K562 (cell line): ENCODE data around the gene MAZ. TPM values are rescaled to one million over a fixed set of nuclear protein-coding genes. Genes with fewer than 3 reads are reported as not detected.

Experiments used
- ATAC-seq: fragments of 200-7000 bp; cut with Tn5 transposase; 3 replicates; pipeline ENCODE4 v1.9.1; 2020; ENCODE audit warnings: moderate library complexity
- BruUV-seq: library from RNA; stranded (reverse); fragments of 400-500 nt; replicated peaks from 2 replicates; lab custom pipeline; 2021; lab: Mats Ljungman, UMichigan
- CTCF ChIA-PET: fragments of 300-600 bp; formaldehyde crosslinking; extraction: SDS; loops from one replicate; lab custom pipeline; 2021; ENCODE audit warnings: low intra/inter-chr PET ratio; lab: Yijun Ruan, JAX
- POLR2A ChIA-PET: fragments of 300-600, 350-650 bp; sonication (Branson Sonifier 250); formaldehyde crosslinking; extraction: SDS; loops from one replicate; lab custom pipeline; 2021; ENCODE audit warnings: antibody characterized with exemption, inconsistent platforms; lab: Yijun Ruan, JAX
- DNase-seq, 4 experiments: peaks; one replicate each; pipeline versions ENCODE4 v3.0.0 to v3.0.0-alpha.2; 2011 to 2018; ENCODE audit warnings: low spot score in 3 of 4, mixed read lengths in 3 of 4; ENCODE audit errors: extremely low read depth in 1 of 4
- FAIRE-seq: peaks from 2 replicates; lab custom pipeline; 2011; peaks lifted over from hg19 to GRCh38; lab: Jason Lieb, UNC
- H2AFZ ChIP-seq: 2 replicates; pipeline ENCODE4 v1.6.0; 2011; ENCODE audit warnings: low read depth, low read length, control low read depth, inconsistent platforms
- H3K27ac ChIP-seq: fragments of 200-600 bp; 3 replicates; pipeline ENCODE4 v1.8.0; 2011; ENCODE audit warnings: low read depth, mild to moderate bottlenecking, control low read depth, inconsistent platforms, low read length, moderate library complexity, mixed read lengths; ENCODE audit errors: extremely low read depth
- H3K27me3 ChIP-seq, 2 experiments: fragments of 300-600 bp in 1 of 2; 2 replicates in 1 of 2; 3 replicates in 1 of 2; pipeline versions ENCODE4 v1.6.0 to v1.8.0; 2011; ENCODE audit warnings: inconsistent platforms in 2 of 2, low read length in 2 of 2, mild to moderate bottlenecking in 1 of 2, mixed read lengths in 1 of 2, moderate library complexity in 1 of 2; ENCODE audit not compliant: control insufficient read depth in 2 of 2, insufficient read depth in 2 of 2
- H3K36me3 ChIP-seq: fragments of 300-600 bp; 3 replicates; pipeline ENCODE4 v1.8.0; 2011; ENCODE audit warnings: mild to moderate bottlenecking, low read length, inconsistent platforms; ENCODE audit not compliant: control insufficient read depth, insufficient read depth
- H3K4me1 ChIP-seq, 2 experiments: fragments of 200-600 bp in 1 of 2; replicated peaks in 1 of 2; 2 replicates in 1 of 2; 3 replicates in 1 of 2; pipeline versions ENCODE4 v1.5.1 to v1.8.0; 2011; ENCODE audit warnings: inconsistent platforms in 2 of 2, low read length in 2 of 2, mild to moderate bottlenecking in 1 of 2, mixed read lengths in 1 of 2, moderate library complexity in 1 of 2; ENCODE audit not compliant: control insufficient read depth in 2 of 2, insufficient read depth in 2 of 2
- H3K4me2 ChIP-seq: 2 replicates; pipeline ENCODE4 v1.6.1; 2011; ENCODE audit warnings: low read length, control low read depth, inconsistent platforms, mixed read lengths; ENCODE audit not compliant: insufficient read depth
- H3K4me3 ChIP-seq: fragments of 200-600 bp; sonication (generic), shearing (Covaris generic); 2 replicates; pipeline ENCODE4 v1.5.1; 2016; ENCODE audit warnings: control low read depth, inconsistent platforms
- H3K79me2 ChIP-seq: fragments of 200-600 bp; 3 replicates; pipeline ENCODE4 v1.8.0; 2011; ENCODE audit warnings: low read length, inconsistent platforms; ENCODE audit not compliant: control insufficient read depth, insufficient read depth
- H3K9ac ChIP-seq, 2 experiments: 2 replicates each; pipeline versions ENCODE4 v1.6.0 to v1.6.1; 2011; ENCODE audit warnings: low read depth in 2 of 2, low read length in 2 of 2, control low read depth in 1 of 2, inconsistent platforms in 1 of 2, mild to moderate bottlenecking in 1 of 2, mixed read lengths in 1 of 2; ENCODE audit not compliant: insufficient read depth in 1 of 2
- H3K9me1 ChIP-seq: one replicate; pipeline ENCODE4 v1.6.0; 2011; ENCODE audit warnings: inconsistent platforms, mild to moderate bottlenecking, low read length, moderate library complexity; ENCODE audit not compliant: control insufficient read depth, insufficient read depth
- H3K9me3 ChIP-seq: replicated peaks from 2 replicates; pipeline ENCODE4 v1.5.1; 2011; ENCODE audit warnings: low read depth, low read length, inconsistent platforms; ENCODE audit not compliant: control insufficient read depth, insufficient read depth
- H4K20me1 ChIP-seq: replicated peaks from 2 replicates; pipeline ENCODE4 v1.6.1; 2011; ENCODE audit warnings: low read length, inconsistent platforms, mixed read lengths; ENCODE audit not compliant: control insufficient read depth, insufficient read depth
- AFF1 ChIP-seq, 2 experiments: fragments of 450-650 bp; IDR thresholded peaks; 2 replicates each; pipeline ENCODE4 v1.6.1; 2018; ENCODE audit warnings: mild to moderate bottlenecking in 2 of 2, low read depth in 1 of 2; ENCODE audit not compliant: partially characterized antibody in 2 of 2
- BRCA1 ChIP-seq, 2 experiments: fragments of 450-650 bp in 1 of 2; sonication (generic) in 1 of 2; formaldehyde crosslinking in 1 of 2; IDR thresholded peaks; 2 replicates each; pipeline versions ENCODE4 v1.5.0 to v1.6.1; 2017 to 2020; ENCODE audit warnings: mild to moderate bottlenecking in 1 of 2, missing genetic modification reagents in 1 of 2
- ETV6 ChIP-seq, 3 experiments: fragments of 150-350 bp in 1 of 3; sonication (generic) in 1 of 3; formaldehyde crosslinking in 1 of 3; IDR thresholded peaks; 2 replicates each; pipeline versions ENCODE4 v1.6.1 to v1.8.0; 2014 to 2022; ENCODE audit warnings: borderline replicate concordance in 2 of 3, low read depth in 2 of 3, antibody characterized with exemption in 1 of 3, low read length in 1 of 3, mild to moderate bottlenecking in 1 of 3, missing genetic modification reagents in 1 of 3
- ID3 ChIP-seq, 2 experiments: fragments of 250-450 bp in 1 of 2; fragments of 450-650 bp in 1 of 2; sonication (Bioruptor Pico) in 1 of 2; IDR thresholded peaks; 2 replicates each; pipeline versions ENCODE4 v1.6.1 to v1.8.0; 2016 to 2021; ENCODE audit warnings: mild to moderate bottlenecking in 2 of 2, moderate library complexity in 2 of 2, missing compliant biosample characterization in 1 of 2, missing genetic modification characterization in 1 of 2
- NR4A1 ChIP-seq, 2 experiments: fragments of 250-450 bp in 1 of 2; fragments of 450-650 bp in 1 of 2; sonication (Bioruptor Pico) in 1 of 2; IDR thresholded peaks; 2 replicates each; pipeline versions ENCODE4 v1.4.0 to v1.6.1; 2016 to 2020; ENCODE audit warnings: mild to moderate bottlenecking in 2 of 2, missing compliant biosample characterization in 1 of 2, missing genetic modification characterization in 1 of 2, moderate library complexity in 1 of 2
- RAD21 ChIP-seq, 2 experiments: fragments of 250-450 bp in 1 of 2; fragments of 450-650 bp in 1 of 2; sonication (Bioruptor Pico) in 1 of 2; formaldehyde crosslinking in 1 of 2; IDR thresholded peaks in 1 of 2; conservative IDR thresholded peaks in 1 of 2; 2 replicates each; pipeline versions ENCODE4 v1.4.0 to v1.8.0; 2020 to 2022; ENCODE audit warnings: mild to moderate bottlenecking in 2 of 2, moderate library complexity in 1 of 2
- STAT5A ChIP-seq: IDR thresholded peaks from 2 replicates; pipeline ENCODE4 v1.6.1; 2012; ENCODE audit warnings: low read length, inconsistent platforms, borderline replicate concordance
- TAF1 ChIP-seq: IDR thresholded peaks from 2 replicates; pipeline ENCODE4 v1.6.1; 2011; ENCODE audit warnings: mild to moderate bottlenecking, low read length, moderate library complexity; ENCODE audit not compliant: insufficient read depth, control insufficient read depth, severe bottlenecking; ENCODE audit errors: extremely low read depth
- TBP ChIP-seq: optimal IDR thresholded peaks from 2 replicates; pipeline ENCODE3; 2011; ENCODE audit warnings: low read depth, low read length, improper control_type of control experiment
- TEAD2 ChIP-seq: fragments of 450-650 bp; IDR thresholded peaks from 2 replicates; pipeline ENCODE4 v1.6.1; 2016; ENCODE audit warnings: missing genetic modification characterization, control low read depth, missing compliant biosample characterization
- ZNF143 ChIP-seq: sonication (generic); formaldehyde crosslinking; IDR thresholded peaks from 2 replicates; pipeline ENCODE4 v1.9.0; 2022; ENCODE audit warnings: mild to moderate bottlenecking, missing genetic modification reagents
- WGBS: fragments of 100-300 bp; shearing (Covaris generic); methylation state at CpG from one replicate; pipeline ENCODE4 v1.1.6; 2016; ENCODE audit warnings: low coverage, mixed read lengths; ENCODE audit not compliant: insufficient coverage; ENCODE audit errors: missing lambda C conversion rate; 5-methylcytosine and 5-hydroxymethylcytosine counted together
- in situ Hi-C: fragments of 300-500 bp; cut with MboI; formaldehyde crosslinking; loops from 4 replicates; pipeline ENCODE4 v1.15.0; 2018; ENCODE audit warnings: inconsistent platforms, mixed read lengths
- intact Hi-C: fragments of 100-400 bp; cut with micrococcal nuclease; formaldehyde crosslinking; loops from 2 replicates; pipeline ENCODE4 v1.14.2; 2022
- polyA plus RNA-seq, 8 experiments: library from polyadenylated mRNA; depleted of rRNA in 4 of 8; stranded (reverse) in 5 of 8; unstranded in 3 of 8; fragments of >200 nt; fragmentation: Nextera tagmentation in 2 of 8; fragmentation: Illumina TruSeq in 1 of 8; extraction: Ambion mirVana in 2 of 8; extraction: Trizol in 1 of 8; gene quantifications; 2 replicates each; pipeline versions ENCODE4 v1.2.1 to v1.2.3, GENCODE V29; 2011 to 2014; ENCODE audit warnings: inconsistent platforms in 1 of 8, missing spikeins in 1 of 8
- total RNA-seq, 7 experiments: library from RNA; depleted of rRNA in 6 of 7; stranded (reverse); fragments of >200 nt in 6 of 7; fragmentation: Illumina TruSeq in 2 of 7; extraction: Trizol in 2 of 7; gene quantifications; 2 replicates each; pipeline versions ENCODE4 v1.2.1 to v1.2.3, GENCODE V29; 2011 to 2021; ENCODE audit warnings: low replicate concordance in 1 of 7

Gene MAZ
- total and polyA plus RNA-seq, 9 of the 15 experiments (the other 6 are each of a cell fraction or from before 2014, with no cell fraction given): 45.4 to 532 (median 250) TPM

- TF ChIP-seq ID3 (CRISPR knock-in tag; IDR thresholded peaks at IDR 0.05) (no peak), ID3 (tag; IDR thresholded peaks at IDR 0.05) (0 out of 2 replicates have a peak, but pooled peaks have one; percentile 18), NR4A1 (CRISPR knock-in tag; IDR thresholded peaks at IDR 0.05) (no peak), NR4A1 (tag; IDR thresholded peaks at IDR 0.05) (peak; percentile 62), TEAD2 (peak; percentile 33; the same call in 1 of the 2 replicates), ETV6 (IDR thresholded peaks at IDR 0.05; ENCODE audit: borderline replicate concordance in 1 of 2, low read depth in 2 of 2, low read length in 1 of 2) (no peak), ETV6 (CRISPR knock-in tag; IDR thresholded peaks at IDR 0.05; ENCODE audit: borderline replicate concordance) (no peak)
Observed at GRCh38 chr16:29769507-29769906, 36.8 kb upstream of the MAZ start (continued).

- Histone ChIP-seq H3K79me2 (no peaks in the 10 kb centered on the region), H3K4me2 (no peak overlapping the region), H3K27ac (no peak overlapping the region), H3K9ac (no peak overlapping the region), H4K20me1 (no peaks in the 10 kb centered on the region), H3K36me3 (no peaks in the 10 kb centered on the region), H3K27me3 (no peaks in the 10 kb centered on the region), H3K4me3 (no peak overlapping the region), H3K9me3 (no peaks in the 10 kb centered on the region), H3K4me1 (peaks cover 4 to 7% of the 10 kb centered on the region in 2 experiments), H3K9me1 (no peaks in the 10 kb centered on the region), H2AFZ (no peak overlapping the region)
- WGBS: 33% methylated on average over 7 of the region's 7 CpGs
- no TSS peak for BruUV-seq
- in situ Hi-C loops: no loop called here
- DNase-seq (no peak), ATAC-seq (no peak), FAIRE-seq (no peak)
- CTCF ChIA-PET: no interaction called here
- intact Hi-C loops: no loop called here
- POLR2A ChIA-PET: interaction anchor here (1.3 to 2.1 kb wide), 2 partner anchors 9 to 34 kb away, joined by 3 to 9 read pairs; no protein-coding TSS in a partner anchor
- TF ChIP-seq AFF1 (IDR thresholded peaks at IDR 0.05; ENCODE audit: low read depth in 1 of 2, partially characterized antibody in 2 of 2) (no peak), TBP (no peak), ZNF143 (CRISPR knock-in tag) (no peak), BRCA1 (IDR thresholded peaks at IDR 0.05) (no peak), BRCA1 (CRISPR knock-in tag; IDR thresholded peaks at IDR 0.05) (no peak), TAF1 (no peak), RAD21 (CRISPR knock-in tag; conservative IDR thresholded peaks at IDR 0.05 in 1 of 2, IDR thresholded peaks at IDR 0.05 in 1 of 2) (no peak), STAT5A (no peak)
Observed at GRCh38 chr16:29770250-29770929, 35.9 kb upstream of the MAZ start.
